DMS153 (cell line): ENCODE measurements around the gene CLN6.
"Not testable (repeated sequence)": the region's sequence is repeated elsewhere in the genome, so short reads cannot be mapped to it uniquely, and the experiment has no call there.

ENCODE experiments used
- DNase-seq: peaks from one replicate; lab custom pipeline; 2025; lab: John Stamatoyannopoulos, UW

The CLN6 gene

GRCh38 chr15:68223171-68223570, 6.4 kb downstream of the CLN6 start:
- no peak for DNase-seq

- DNase-seq: not testable (repeated sequence)
Measured at GRCh38 chr15:68222432-68222743, 7.1 kb downstream of the CLN6 start.

- not testable (repeated sequence) for DNase-seq
Measured at GRCh38 chr15:68221530-68222431, 7.7 kb downstream of the CLN6 start.

GRCh38 chr15:68220967-68221366, 8.6 kb downstream of the CLN6 start:
- no peak for DNase-seq

GRCh38 chr15:68220489-68220888, 9.0 kb downstream of the CLN6 start:
- no peak for DNase-seq

- DNase-seq: no peak
Measured at GRCh38 chr15:68218847-68219798, 10.4 kb downstream of the CLN6 start.

- DNase-seq: no peak
Measured at GRCh38 chr15:68218331-68218730, 11.2 kb downstream of the CLN6 start.

- DNase-seq: no peak
Measured at GRCh38 chr15:68217341-68217740, 12.2 kb downstream of the CLN6 start.

GRCh38 chr15:68214838-68215254, 14.7 kb downstream of the CLN6 start:
- no peak for DNase-seq

- no peak for DNase-seq
Measured at GRCh38 chr15:68213991-68214837, 15.3 kb downstream of the CLN6 start.

GRCh38 chr15:68213491-68213845, 16.1 kb downstream of the CLN6 start:
- DNase-seq: not testable (repeated sequence)

- DNase-seq: no peak
Measured at GRCh38 chr15:68211656-68212320, 17.7 kb downstream of the CLN6 start.

- no peak for DNase-seq
Measured at GRCh38 chr15:68210821-68211655, 18.5 kb downstream of the CLN6 start.

- no peak for DNase-seq
Measured at GRCh38 chr15:68210409-68210756, 19.1 kb downstream of the CLN6 start.

- DNase-seq: no peak
Measured at GRCh38 chr15:68209735-68210408, 19.7 kb downstream of the CLN6 start.

GRCh38 chr15:68209272-68209671, 20.3 kb downstream of the CLN6 start:
- no peak for DNase-seq

GRCh38 chr15:68208636-68209240, 20.8 kb downstream of the CLN6 start:
- no peak for DNase-seq

GRCh38 chr15:68208136-68208535, 21.4 kb downstream of the CLN6 start:
- no peak for DNase-seq

GRCh38 chr15:68207176-68207935, 22.2 kb downstream of the CLN6 start:
- DNase-seq: no peak
